ENCODE measurements around the gene CD226. TPM values are rescaled to one million over a fixed set of nuclear protein-coding genes. Genes with fewer than 3 reads are reported as not detected.
A peak's percentile ranks its signal among the peaks of the same experiment; 100 is the strongest.

CD226 gene
- total and polyA plus RNA-seq, 10 of the 15 experiments (the other 5 are each of a cell fraction or from before 2014, with no cell fraction given), result 12.9 to 68.8 (median 47.3) TPM

DNA sequence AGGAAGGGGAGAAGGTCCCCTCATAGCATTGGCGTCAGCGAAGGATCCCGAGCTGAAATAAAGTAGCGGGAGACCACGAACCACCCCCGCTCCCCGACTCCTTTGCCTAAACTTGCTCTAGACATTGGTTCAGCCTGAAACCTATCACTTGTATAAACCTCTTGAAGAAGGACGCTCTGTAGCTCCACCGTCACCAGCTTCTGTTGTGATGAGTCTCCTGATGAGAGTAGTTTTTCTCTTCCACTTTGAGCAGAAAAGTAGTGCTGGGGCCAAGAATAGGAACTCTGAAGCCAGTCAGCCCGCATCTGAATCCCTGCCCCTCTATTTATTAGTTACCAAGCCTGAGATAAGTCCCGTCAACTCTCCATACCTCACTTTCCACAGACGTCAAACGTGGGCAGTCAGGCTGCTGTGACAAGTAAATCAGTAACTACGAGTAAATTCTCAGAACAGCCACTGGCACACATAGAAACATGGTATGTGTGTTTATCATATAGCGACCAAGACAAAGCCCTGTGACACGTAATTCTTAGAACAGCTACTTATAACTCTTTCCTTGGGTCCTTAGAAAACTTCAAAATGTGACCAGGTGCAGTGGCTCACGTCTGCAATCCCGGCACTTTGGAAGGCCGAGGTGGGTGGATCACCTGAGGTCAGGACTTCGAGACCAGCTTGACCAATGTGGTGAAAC lies 61.7 kb downstream of the CD226 start (continued):
- TF ChIP-seq, protein P1, sequence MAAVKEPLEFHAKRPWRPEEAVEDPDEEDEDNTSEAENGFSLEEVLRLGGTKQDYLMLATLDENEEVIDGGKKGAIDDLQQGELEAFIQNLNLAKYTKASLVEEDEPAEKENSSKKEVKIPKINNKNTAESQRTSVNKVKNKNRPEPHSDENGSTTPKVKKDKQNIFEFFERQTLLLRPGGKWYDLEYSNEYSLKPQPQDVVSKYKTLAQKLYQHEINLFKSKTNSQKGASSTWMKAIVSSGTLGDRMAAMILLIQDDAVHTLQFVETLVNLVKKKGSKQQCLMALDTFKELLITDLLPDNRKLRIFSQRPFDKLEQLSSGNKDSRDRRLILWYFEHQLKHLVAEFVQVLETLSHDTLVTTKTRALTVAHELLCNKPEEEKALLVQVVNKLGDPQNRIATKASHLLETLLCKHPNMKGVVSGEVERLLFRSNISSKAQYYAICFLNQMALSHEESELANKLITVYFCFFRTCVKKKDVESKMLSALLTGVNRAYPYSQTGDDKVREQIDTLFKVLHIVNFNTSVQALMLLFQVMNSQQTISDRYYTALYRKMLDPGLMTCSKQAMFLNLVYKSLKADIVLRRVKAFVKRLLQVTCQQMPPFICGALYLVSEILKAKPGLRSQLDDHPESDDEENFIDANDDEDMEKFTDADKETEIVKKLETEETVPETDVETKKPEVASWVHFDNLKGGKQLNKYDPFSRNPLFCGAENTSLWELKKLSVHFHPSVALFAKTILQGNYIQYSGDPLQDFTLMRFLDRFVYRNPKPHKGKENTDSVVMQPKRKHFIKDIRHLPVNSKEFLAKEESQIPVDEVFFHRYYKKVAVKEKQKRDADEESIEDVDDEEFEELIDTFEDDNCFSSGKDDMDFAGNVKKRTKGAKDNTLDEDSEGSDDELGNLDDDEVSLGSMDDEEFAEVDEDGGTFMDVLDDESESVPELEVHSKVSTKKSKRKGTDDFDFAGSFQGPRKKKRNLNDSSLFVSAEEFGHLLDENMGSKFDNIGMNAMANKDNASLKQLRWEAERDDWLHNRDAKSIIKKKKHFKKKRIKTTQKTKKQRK (IDR thresholded peaks at IDR 0.05; ENCODE audit: low read depth, low read length), result no peak
- TF ChIP-seq SP1 (IDR thresholded peaks at IDR 0.05; ENCODE audit: low read depth, low read length), result no peak
- TF ChIP-seq NBN (IDR thresholded peaks at IDR 0.05), result peak; percentile 60; the same call in 1 of the 2 replicates
- TF ChIP-seq RBBP5 (conservative IDR thresholded peaks at IDR 0.05), result no peak
- TF ChIP-seq, protein P2, sequence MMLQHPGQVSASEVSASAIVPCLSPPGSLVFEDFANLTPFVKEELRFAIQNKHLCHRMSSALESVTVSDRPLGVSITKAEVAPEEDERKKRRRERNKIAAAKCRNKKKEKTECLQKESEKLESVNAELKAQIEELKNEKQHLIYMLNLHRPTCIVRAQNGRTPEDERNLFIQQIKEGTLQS (IDR thresholded peaks at IDR 0.05; ENCODE audit: borderline replicate concordance, extremely low read depth, low read depth, low read length), result no peak
- TF ChIP-seq SPI1 (IDR thresholded peaks at IDR 0.05; ENCODE audit: borderline replicate concordance, insufficient read depth, low read depth, low read length), result no peak
- TF ChIP-seq CREM (IDR thresholded peaks at IDR 0.05; ENCODE audit: low read depth), result no peak
- TF ChIP-seq MTA2 (IDR thresholded peaks at IDR 0.05; ENCODE audit: low read depth), result peak; percentile 94
- TF ChIP-seq, protein P3, sequence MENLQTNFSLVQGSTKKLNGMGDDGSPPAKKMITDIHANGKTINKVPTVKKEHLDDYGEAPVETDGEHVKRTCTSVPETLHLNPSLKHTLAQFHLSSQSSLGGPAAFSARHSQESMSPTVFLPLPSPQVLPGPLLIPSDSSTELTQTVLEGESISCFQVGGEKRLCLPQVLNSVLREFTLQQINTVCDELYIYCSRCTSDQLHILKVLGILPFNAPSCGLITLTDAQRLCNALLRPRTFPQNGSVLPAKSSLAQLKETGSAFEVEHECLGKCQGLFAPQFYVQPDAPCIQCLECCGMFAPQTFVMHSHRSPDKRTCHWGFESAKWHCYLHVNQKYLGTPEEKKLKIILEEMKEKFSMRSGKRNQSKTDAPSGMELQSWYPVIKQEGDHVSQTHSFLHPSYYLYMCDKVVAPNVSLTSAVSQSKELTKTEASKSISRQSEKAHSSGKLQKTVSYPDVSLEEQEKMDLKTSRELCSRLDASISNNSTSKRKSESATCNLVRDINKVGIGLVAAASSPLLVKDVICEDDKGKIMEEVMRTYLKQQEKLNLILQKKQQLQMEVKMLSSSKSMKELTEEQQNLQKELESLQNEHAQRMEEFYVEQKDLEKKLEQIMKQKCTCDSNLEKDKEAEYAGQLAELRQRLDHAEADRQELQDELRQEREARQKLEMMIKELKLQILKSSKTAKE (IDR thresholded peaks at IDR 0.05; ENCODE audit: low read depth, poor library complexity, severe bottlenecking), result peak; percentile 74
- no peak for TF ChIP-seq FOXM1 (IDR thresholded peaks at IDR 0.05; ENCODE audit: low read depth, low read length)
- TF ChIP-seq TARDBP (IDR thresholded peaks at IDR 0.05; ENCODE audit: borderline replicate concordance), result no peak
- TF ChIP-seq, protein P4, sequence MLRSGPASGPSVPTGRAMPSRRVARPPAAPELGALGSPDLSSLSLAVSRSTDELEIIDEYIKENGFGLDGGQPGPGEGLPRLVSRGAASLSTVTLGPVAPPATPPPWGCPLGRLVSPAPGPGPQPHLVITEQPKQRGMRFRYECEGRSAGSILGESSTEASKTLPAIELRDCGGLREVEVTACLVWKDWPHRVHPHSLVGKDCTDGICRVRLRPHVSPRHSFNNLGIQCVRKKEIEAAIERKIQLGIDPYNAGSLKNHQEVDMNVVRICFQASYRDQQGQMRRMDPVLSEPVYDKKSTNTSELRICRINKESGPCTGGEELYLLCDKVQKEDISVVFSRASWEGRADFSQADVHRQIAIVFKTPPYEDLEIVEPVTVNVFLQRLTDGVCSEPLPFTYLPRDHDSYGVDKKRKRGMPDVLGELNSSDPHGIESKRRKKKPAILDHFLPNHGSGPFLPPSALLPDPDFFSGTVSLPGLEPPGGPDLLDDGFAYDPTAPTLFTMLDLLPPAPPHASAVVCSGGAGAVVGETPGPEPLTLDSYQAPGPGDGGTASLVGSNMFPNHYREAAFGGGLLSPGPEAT (IDR thresholded peaks at IDR 0.05; ENCODE audit: low read depth), result peak; percentile 84; the same call in 1 of the 2 replicates
- TF ChIP-seq WRNIP1 (IDR thresholded peaks at IDR 0.05; ENCODE audit: borderline replicate concordance, low read depth, low read length), result no peak
- TF ChIP-seq YY1 (IDR thresholded peaks at IDR 0.05; ENCODE audit: low read depth, low read length), result no peak
- TF ChIP-seq CHD4 (IDR thresholded peaks at IDR 0.05), result no peak
- TF ChIP-seq CBFB (IDR thresholded peaks at IDR 0.05; ENCODE audit: low read depth), result no peak
- peak; percentile 97 to 98 for TF ChIP-seq EP300 (IDR thresholded peaks at IDR 0.05; ENCODE audit: borderline replicate concordance in 1 of 2, control insufficient read depth in 1 of 2, low read depth in 2 of 2, low read length in 2 of 2)
- no peak for TF ChIP-seq HDGF (IDR thresholded peaks at IDR 0.05)
- TF ChIP-seq POU2F2 (IDR thresholded peaks at IDR 0.05; ENCODE audit: borderline replicate concordance, low read depth, low read length), result 0 out of 3 replicates have a peak, but pooled peaks have one; percentile 21
- peak; percentile 64 for TF ChIP-seq MEF2B (IDR thresholded peaks at IDR 0.05; ENCODE audit: partially characterized antibody, poor library complexity, severe bottlenecking)
- TF ChIP-seq, protein P5, sequence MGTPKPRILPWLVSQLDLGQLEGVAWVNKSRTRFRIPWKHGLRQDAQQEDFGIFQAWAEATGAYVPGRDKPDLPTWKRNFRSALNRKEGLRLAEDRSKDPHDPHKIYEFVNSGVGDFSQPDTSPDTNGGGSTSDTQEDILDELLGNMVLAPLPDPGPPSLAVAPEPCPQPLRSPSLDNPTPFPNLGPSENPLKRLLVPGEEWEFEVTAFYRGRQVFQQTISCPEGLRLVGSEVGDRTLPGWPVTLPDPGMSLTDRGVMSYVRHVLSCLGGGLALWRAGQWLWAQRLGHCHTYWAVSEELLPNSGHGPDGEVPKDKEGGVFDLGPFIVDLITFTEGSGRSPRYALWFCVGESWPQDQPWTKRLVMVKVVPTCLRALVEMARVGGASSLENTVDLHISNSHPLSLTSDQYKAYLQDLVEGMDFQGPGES (IDR thresholded peaks at IDR 0.05), result no peak
